ENCODE results near the gene ARHGEF2. TPM values are rescaled to one million over a fixed set of nuclear protein-coding genes. Genes with fewer than 3 reads are reported as not detected.

Gene ARHGEF2
- total and polyA plus RNA-seq, 2 experiments from 2014 or later, result 30.1 to 46.9 TPM

- 95% methylated on average over 13 of the region's 13 CpGs for WGBS (ENCODE audit: low lambda C conversion rate, missing lambda C conversion rate)
- no peak overlapping the region for H3K27ac ChIP-seq
These were observed 25.8 kb downstream of the ARHGEF2 start for GRCh38 chr1:155952505-155952890.

GRCh38 chr1:155951753-155952504 is 26.4 kb downstream of the ARHGEF2 start:
- 83% methylated on average over 6 of the region's 6 CpGs for whole genome bisulfite sequencing (ENCODE audit: low lambda C conversion rate, missing lambda C conversion rate)
- Histone ChIP-seq H3K9me2 (replicated peaks; ENCODE audit: insufficient read depth) (no peaks in the 10 kb centered on the region), H3K27me3 (no peaks in the 10 kb centered on the region), H3K4me3 (no peak overlapping the region), H3K9me3 (ENCODE audit: low read depth) (no peaks in the 10 kb centered on the region), H3K27ac (no peak overlapping the region), H3K79me2 (no peaks in the 10 kb centered on the region), H2AFZ (no peak overlapping the region), H3K36me3 (replicated peaks; ENCODE audit: insufficient read depth, low read depth) (no peaks in the 10 kb centered on the region), H3K4me1 (ENCODE audit: insufficient read depth) (no peaks in the 10 kb centered on the region), H4K20me1 (ENCODE audit: insufficient read depth, poor library complexity, severe bottlenecking) (no peaks in the 10 kb centered on the region), H3K4me2 (no peak overlapping the region)
- no peak for TF ChIP-seq EZH2phosphoT487 (IDR thresholded peaks at IDR 0.05; ENCODE audit: low read depth, severe bottlenecking, unreplicated experiment)
- TF ChIP-seq CTCF (IDR thresholded peaks at IDR 0.05; ENCODE audit: poor library complexity), result no peak
- no peak for TF ChIP-seq EZH2 (IDR thresholded peaks at IDR 0.05; ENCODE audit: borderline replicate concordance)
- DNase-seq (ENCODE audit: low spot score), result no peak

More at GRCh38 chr1:155952505-155952890, 25.8 kb downstream of the ARHGEF2 start:
- H3K9me3 ChIP-seq (ENCODE audit: low read depth), result no peaks in the 10 kb centered on the region
- H2AFZ ChIP-seq, result no peak overlapping the region
- H3K79me2 ChIP-seq, result no peaks in the 10 kb centered on the region
- DNase-seq (ENCODE audit: low spot score), result no peak
- no peaks in the 10 kb centered on the region for H4K20me1 ChIP-seq (ENCODE audit: insufficient read depth, poor library complexity, severe bottlenecking)
- no peaks in the 10 kb centered on the region for H3K36me3 ChIP-seq (replicated peaks; ENCODE audit: insufficient read depth, low read depth)
- no peaks in the 10 kb centered on the region for H3K4me1 ChIP-seq (ENCODE audit: insufficient read depth)
- no peaks in the 10 kb centered on the region for H3K27me3 ChIP-seq
- H3K4me3 ChIP-seq, result no peak overlapping the region
- no peak for TF ChIP-seq CTCF (IDR thresholded peaks at IDR 0.05; ENCODE audit: poor library complexity)
- TF ChIP-seq EZH2phosphoT487 (IDR thresholded peaks at IDR 0.05; ENCODE audit: low read depth, severe bottlenecking, unreplicated experiment), result no peak
- no peak for TF ChIP-seq EZH2 (IDR thresholded peaks at IDR 0.05; ENCODE audit: borderline replicate concordance)
- no peaks in the 10 kb centered on the region for H3K9me2 ChIP-seq (replicated peaks; ENCODE audit: insufficient read depth)
- H3K4me2 ChIP-seq, result no peak overlapping the region

GRCh38 chr1:155950829-155951228 is 27.5 kb downstream of the ARHGEF2 start:
- Histone ChIP-seq H3K4me3 (no peak overlapping the region), H3K4me1 (ENCODE audit: insufficient read depth) (no peaks in the 10 kb centered on the region), H2AFZ (no peak overlapping the region), H3K9me3 (ENCODE audit: low read depth) (no peaks in the 10 kb centered on the region), H3K27ac (no peak overlapping the region), H3K9me2 (replicated peaks; ENCODE audit: insufficient read depth) (no peaks in the 10 kb centered on the region), H3K27me3 (no peaks in the 10 kb centered on the region), H3K4me2 (no peak overlapping the region), H4K20me1 (ENCODE audit: insufficient read depth, poor library complexity, severe bottlenecking) (no peaks in the 10 kb centered on the region), H3K36me3 (replicated peaks; ENCODE audit: insufficient read depth, low read depth) (no peaks in the 10 kb centered on the region), H3K79me2 (no peaks in the 10 kb centered on the region)
- DNase-seq (ENCODE audit: low spot score), result no peak
- WGBS (ENCODE audit: low lambda C conversion rate, missing lambda C conversion rate), result 98% methylated on average over 27 of the region's 27 CpGs
- TF ChIP-seq CTCF (IDR thresholded peaks at IDR 0.05; ENCODE audit: poor library complexity) (no peak), EZH2phosphoT487 (IDR thresholded peaks at IDR 0.05; ENCODE audit: low read depth, severe bottlenecking, unreplicated experiment) (no peak), EZH2 (IDR thresholded peaks at IDR 0.05; ENCODE audit: borderline replicate concordance) (no peak)

All from hepatocyte (in vitro differentiated cells).